ENCODE measurements around the gene NAA20.

NAA20 gene, protein sequence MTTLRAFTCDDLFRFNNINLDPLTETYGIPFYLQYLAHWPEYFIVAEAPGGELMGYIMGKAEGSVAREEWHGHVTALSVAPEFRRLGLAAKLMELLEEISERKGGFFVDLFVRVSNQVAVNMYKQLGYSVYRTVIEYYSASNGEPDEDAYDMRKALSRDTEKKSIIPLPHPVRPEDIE

DNA sequence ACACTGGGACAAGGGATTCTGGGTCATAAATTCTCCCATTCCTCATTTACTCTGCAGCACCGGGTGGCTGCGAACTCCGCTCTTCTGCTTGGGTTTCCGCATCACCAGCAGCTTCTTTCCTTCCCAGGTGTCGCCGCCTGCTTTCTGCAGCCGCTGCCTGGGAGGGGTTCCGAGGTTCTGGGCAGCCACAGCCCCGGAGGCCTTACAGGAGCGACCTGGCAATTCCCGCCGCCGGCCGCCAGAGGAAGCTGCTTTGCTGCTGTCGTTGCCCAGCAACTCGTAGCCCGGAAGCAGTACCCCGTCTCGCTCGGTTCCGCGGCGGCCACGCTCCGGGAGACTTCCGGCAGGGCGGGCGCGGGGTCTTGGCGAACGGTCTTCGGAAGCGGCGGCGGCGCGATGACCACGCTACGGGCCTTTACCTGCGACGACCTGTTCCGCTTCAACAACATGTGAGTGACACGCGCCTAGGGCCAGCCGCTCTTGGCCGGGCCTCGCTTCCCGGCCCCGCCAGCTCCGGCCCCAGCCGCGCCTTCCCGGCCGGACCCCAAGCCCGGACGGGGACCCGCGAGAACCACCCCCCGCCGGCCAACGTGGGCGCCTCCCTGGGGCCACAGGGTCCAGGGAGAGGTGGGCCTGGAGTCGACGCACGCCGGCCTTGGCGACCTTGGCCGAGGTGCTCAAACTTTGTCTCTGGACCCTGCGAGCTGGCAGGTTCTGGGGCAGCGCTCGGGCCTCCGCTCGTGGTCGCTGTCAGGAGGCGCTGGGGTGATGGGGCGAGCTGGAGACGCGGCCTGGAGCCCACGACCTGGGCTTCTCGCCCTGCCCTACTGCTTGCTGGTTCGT is at the start of gene NAA20:
NAA20 (plus strand) TSS at position 362 of the 843 bp plus-strand sequence; CDS start at position 397, 35 bp downstream.
- TF ChIP-seq, protein P1, sequence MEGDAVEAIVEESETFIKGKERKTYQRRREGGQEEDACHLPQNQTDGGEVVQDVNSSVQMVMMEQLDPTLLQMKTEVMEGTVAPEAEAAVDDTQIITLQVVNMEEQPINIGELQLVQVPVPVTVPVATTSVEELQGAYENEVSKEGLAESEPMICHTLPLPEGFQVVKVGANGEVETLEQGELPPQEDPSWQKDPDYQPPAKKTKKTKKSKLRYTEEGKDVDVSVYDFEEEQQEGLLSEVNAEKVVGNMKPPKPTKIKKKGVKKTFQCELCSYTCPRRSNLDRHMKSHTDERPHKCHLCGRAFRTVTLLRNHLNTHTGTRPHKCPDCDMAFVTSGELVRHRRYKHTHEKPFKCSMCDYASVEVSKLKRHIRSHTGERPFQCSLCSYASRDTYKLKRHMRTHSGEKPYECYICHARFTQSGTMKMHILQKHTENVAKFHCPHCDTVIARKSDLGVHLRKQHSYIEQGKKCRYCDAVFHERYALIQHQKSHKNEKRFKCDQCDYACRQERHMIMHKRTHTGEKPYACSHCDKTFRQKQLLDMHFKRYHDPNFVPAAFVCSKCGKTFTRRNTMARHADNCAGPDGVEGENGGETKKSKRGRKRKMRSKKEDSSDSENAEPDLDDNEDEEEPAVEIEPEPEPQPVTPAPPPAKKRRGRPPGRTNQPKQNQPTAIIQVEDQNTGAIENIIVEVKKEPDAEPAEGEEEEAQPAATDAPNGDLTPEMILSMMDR (IDR thresholded peaks at IDR 0.05; ENCODE audit: control insufficient read depth, extremely low read depth, insufficient read depth), result peak; percentile 75
- DNase-seq (ENCODE audit: low read depth), result peak; percentile 84
- peak within 1 kb of the TSS; percentile 74 for H3K4me3 ChIP-seq (ENCODE audit: low read depth, low read length)

DNA sequence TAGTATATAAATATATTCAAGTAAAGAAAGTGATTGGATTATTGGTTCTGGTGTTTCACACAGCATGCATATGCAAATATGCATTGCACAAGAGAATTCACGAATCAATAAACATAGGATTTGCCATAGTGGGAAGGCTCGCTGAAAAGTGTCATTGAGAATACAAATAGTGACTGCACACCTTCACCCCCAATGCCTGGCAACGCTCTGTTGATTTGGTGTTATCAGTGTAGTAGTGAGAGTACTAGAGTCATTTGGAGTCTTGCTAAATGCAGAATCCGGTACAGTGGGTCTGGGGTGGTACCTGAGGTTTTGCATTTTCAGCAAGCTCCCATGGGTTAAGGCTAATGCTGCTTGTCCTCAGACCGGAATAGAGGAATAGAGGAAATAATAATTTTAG is 49.7 kb upstream of the NAA20 start:
- H3K4me3 ChIP-seq (ENCODE audit: low read depth, low read length), result no peak overlapping the region
- TF ChIP-seq, protein P1 (IDR thresholded peaks at IDR 0.05; ENCODE audit: control insufficient read depth, extremely low read depth, insufficient read depth), result no peak
- DNase-seq (ENCODE audit: low read depth), result no peak

DNA sequence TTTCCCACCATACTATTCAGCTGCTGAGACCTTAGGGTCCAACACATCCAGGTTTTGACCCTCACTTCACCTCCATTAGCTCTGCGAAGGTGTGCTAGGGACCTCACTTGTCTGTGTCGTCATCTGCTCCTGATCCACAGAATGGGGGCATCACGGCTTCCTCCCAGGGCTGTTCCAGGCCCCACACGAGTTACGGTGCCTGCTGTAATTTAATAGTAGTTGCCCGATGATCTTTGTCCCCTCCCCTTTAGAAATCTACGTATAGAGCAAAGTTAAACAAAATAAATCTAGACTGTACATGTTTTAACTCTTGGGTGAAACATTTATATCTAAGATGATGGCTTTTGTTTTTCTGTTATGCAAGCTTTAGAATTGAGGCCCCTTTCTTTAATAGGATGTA is 49.1 kb upstream of the NAA20 start:
- no peak overlapping the region for H3K4me3 ChIP-seq (ENCODE audit: low read depth, low read length)
- TF ChIP-seq, protein P1 (IDR thresholded peaks at IDR 0.05; ENCODE audit: control insufficient read depth, extremely low read depth, insufficient read depth), result no peak
- DNase-seq (ENCODE audit: low read depth), result no peak

DNA sequence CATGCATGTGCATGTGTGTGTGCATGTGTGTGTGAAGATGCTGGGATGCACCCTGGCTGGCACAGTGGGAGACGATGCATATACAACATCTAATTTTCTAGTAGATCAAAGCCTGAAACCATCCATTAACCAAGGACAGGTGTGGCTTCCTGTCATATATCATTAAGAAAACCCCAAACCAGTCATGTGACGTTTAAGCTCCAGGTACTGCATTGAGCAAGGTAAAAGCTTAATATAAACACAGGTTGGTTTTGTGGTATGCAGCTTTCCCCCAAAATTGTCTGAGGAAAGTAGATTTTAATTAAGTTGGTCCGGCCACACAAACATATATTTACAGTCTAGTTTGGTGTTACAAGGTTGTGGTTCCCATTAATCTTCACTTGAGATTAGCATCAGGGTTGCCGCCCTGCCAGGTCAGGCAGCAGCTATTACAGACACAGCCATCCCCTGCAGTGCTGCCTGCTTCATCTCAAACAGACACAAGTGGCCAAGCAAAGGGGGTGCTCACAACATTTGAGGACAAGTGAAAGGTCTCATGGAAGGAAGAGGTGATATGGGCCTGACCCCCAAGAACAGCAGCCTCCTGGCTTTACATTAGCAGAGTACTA is 48.6 kb upstream of the NAA20 start:
- TF ChIP-seq, protein P1 (IDR thresholded peaks at IDR 0.05; ENCODE audit: control insufficient read depth, extremely low read depth, insufficient read depth), result no peak
- DNase-seq (ENCODE audit: low read depth), result no peak
- no peak overlapping the region for H3K4me3 ChIP-seq (ENCODE audit: low read depth, low read length)

DNA sequence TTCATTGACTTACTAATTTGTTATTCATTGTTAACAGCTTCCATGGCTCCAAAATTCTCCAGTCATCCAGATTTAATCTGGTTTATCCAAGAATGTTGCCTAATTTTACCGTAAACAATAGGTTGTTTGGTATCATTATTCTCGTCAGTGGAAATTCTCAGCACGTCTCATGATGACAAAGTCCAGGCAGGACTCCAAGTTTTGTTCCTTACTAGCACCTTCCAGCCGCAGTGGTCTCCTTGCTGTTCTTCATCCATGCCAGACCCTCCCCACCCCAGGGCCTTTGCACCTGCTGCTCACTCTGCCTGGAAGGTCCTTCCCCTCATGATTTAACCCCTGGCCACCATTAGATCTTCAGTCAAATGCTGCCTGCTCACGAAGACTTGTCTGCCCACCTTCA is 48.1 kb upstream of the NAA20 start:
- DNase-seq (ENCODE audit: low read depth), result no peak
- TF ChIP-seq, protein P1 (IDR thresholded peaks at IDR 0.05; ENCODE audit: control insufficient read depth, extremely low read depth, insufficient read depth), result no peak
- no peak overlapping the region for H3K4me3 ChIP-seq (ENCODE audit: low read depth, low read length)

DNA sequence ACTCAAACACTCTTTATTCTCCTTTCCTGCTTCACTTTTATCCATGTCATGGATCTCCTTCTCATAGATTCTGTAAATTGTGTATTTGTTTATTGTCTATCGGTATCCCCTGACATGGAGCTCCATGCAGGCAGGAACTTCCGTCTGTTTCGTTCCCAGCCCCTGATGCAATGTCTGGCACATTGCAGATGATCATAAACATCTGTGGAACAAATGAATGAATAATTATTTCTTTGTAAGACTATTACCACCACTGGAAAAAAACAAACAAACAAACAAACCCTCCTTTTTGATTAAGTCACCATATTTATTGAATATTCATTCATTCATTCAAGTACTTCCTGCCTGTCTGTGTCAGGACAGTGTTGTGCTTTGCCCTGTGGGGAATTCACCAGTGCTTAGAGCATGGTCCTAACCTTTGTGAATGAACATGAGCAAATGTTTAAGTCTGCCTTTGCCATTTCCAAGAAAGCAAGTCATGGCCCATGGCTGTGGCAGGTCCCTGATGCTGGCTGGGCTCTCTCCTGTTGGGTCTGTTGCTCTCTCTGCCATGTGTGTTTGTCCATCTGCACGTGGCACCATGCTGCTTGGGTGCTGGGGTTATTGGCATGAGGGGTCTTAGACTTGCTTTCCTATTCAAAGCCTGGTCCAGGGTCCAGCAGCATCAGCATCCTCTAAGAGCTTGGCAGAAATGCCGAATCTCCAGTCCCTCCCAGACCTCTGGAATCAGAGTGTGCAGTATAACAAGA is 47.5 kb upstream of the NAA20 start:
- no peak overlapping the region for H3K4me3 ChIP-seq (ENCODE audit: low read depth, low read length)
- TF ChIP-seq, protein P1 (IDR thresholded peaks at IDR 0.05; ENCODE audit: control insufficient read depth, extremely low read depth, insufficient read depth), result no peak
- DNase-seq (ENCODE audit: low read depth), result no peak
